HepG2 (cell line): ENCODE results near the gene YPEL5. TPM values are rescaled to one million over a fixed set of nuclear protein-coding genes. Genes with fewer than 3 reads are reported as not detected.

Experiments used
- ATAC-seq: fragments of 200-7000 bp; cut with Tn5 transposase; 3 replicates; pipeline ENCODE4 v1.9.1; 2020; ENCODE audit warnings: mild to moderate bottlenecking, moderate library complexity
- BruUV-seq: library from RNA; stranded (reverse); fragments of 400-500 nt; replicated peaks from 2 replicates; lab custom pipeline; 2021; lab: Mats Ljungman, UMichigan
- CTCF ChIA-PET: fragments of 300-600 bp; formaldehyde crosslinking; extraction: SDS; loops from one replicate; lab custom pipeline; 2021; ENCODE audit warnings: low total read pairs, inconsistent platforms, low intra/inter-chr PET ratio; lab: Yijun Ruan, JAX
- POLR2A ChIA-PET: fragments of 350-600 bp; sonication (Branson Sonifier 250); formaldehyde crosslinking; loops from one replicate; lab custom pipeline; 2020; ENCODE audit warnings: antibody characterized with exemption, inconsistent platforms; lab: Yijun Ruan, JAX
- DNase-seq: peaks from one replicate; pipeline ENCODE4 v3.0.0-alpha.2; 2015; ENCODE audit warnings: low spot score
- FAIRE-seq: peaks from 3 replicates; lab custom pipeline; 2011; peaks lifted over from hg19 to GRCh38; lab: Jason Lieb, UNC
- H2AFZ ChIP-seq: one replicate; pipeline ENCODE4 v1.6.1; 2011; ENCODE audit warnings: low read length, inconsistent platforms
- H3K27ac ChIP-seq: fragments of 300-600 bp; 3 replicates; pipeline ENCODE4 v1.8.0; 2011; ENCODE audit warnings: mixed run types, mild to moderate bottlenecking, mixed read lengths, low read length, inconsistent platforms; ENCODE audit not compliant: insufficient read depth; ENCODE audit errors: extremely low read length
- H3K27me3 ChIP-seq, 2 experiments: fragments of 200-600 bp in 1 of 2; 2 replicates in 1 of 2; 3 replicates in 1 of 2; pipeline versions ENCODE4 v1.6.0 to v1.8.0; 2011; ENCODE audit warnings: low read length in 2 of 2, mild to moderate bottlenecking in 2 of 2, moderate library complexity in 2 of 2, inconsistent platforms in 1 of 2; ENCODE audit not compliant: insufficient read depth in 2 of 2, control insufficient read depth in 1 of 2
- H3K36me3 ChIP-seq, 2 experiments: fragments of 200-600 bp in 1 of 2; replicated peaks in 1 of 2; 2 replicates in 1 of 2; 3 replicates in 1 of 2; pipeline versions ENCODE4 v1.5.1 to v1.8.0; 2011; ENCODE audit warnings: low read length in 2 of 2, inconsistent platforms in 1 of 2; ENCODE audit not compliant: insufficient read depth in 2 of 2, control insufficient read depth in 1 of 2
- H3K4me1 ChIP-seq: 2 replicates; pipeline ENCODE4 v1.5.1; 2012; ENCODE audit warnings: low read length, inconsistent platforms; ENCODE audit not compliant: insufficient read depth
- H3K4me2 ChIP-seq: 2 replicates; pipeline ENCODE4 v1.6.0; 2011; ENCODE audit warnings: low read depth, low read length, inconsistent platforms
- H3K4me3 ChIP-seq, 3 experiments: fragments of 200-600 bp in 1 of 3; sonication (generic), shearing (Covaris generic) in 1 of 3; replicated peaks in 1 of 3; 2 replicates each; pipeline ENCODE4 v1.5.1; 2011 to 2016; ENCODE audit warnings: low read length in 3 of 3, inconsistent platforms in 2 of 3, low read depth in 2 of 3, mild to moderate bottlenecking in 2 of 3, control low read depth in 1 of 3, mixed read lengths in 1 of 3; ENCODE audit not compliant: insufficient read depth in 1 of 3
- H3K79me2 ChIP-seq: one replicate; pipeline ENCODE4 v1.6.1; 2011; ENCODE audit warnings: low read length, inconsistent platforms; ENCODE audit not compliant: insufficient read depth
- H3K9ac ChIP-seq: 2 replicates; pipeline ENCODE4 v1.6.0; 2011; ENCODE audit warnings: mild to moderate bottlenecking, low read depth, low read length, inconsistent platforms; ENCODE audit not compliant: insufficient read depth
- H3K9me3 ChIP-seq: 2 replicates; pipeline ENCODE4 v1.5.1; 2012; ENCODE audit warnings: mild to moderate bottlenecking, low read length
- H4K20me1 ChIP-seq: 2 replicates; pipeline ENCODE4 v1.6.0; 2011; ENCODE audit warnings: inconsistent platforms, mild to moderate bottlenecking, low read length, moderate library complexity; ENCODE audit not compliant: insufficient read depth
- CEBPB ChIP-seq: IDR thresholded peaks from 2 replicates; pipeline ENCODE4 v1.6.1; 2011; ENCODE audit warnings: low read depth, low read length, improper control_type of control experiment, borderline replicate concordance
- CENPT ChIP-seq: sonication (generic); formaldehyde crosslinking; IDR thresholded peaks from 2 replicates; pipeline ENCODE4 v1.8.0; 2022; ENCODE audit warnings: low read depth, mild to moderate bottlenecking, moderate library complexity, missing genetic modification reagents
- PLRG1 ChIP-seq: fragments of 450-650 bp; conservative IDR thresholded peaks from 2 replicates; pipeline ENCODE4 v1.6.1; 2016
- SIN3B ChIP-seq: fragments of 150-350 bp; IDR thresholded peaks from 2 replicates; pipeline ENCODE4 v1.6.1; 2014; ENCODE audit warnings: low read length
- SOX13 ChIP-seq, 3 experiments: fragments of 450-650 bp in 1 of 3; sonication (generic) in 1 of 3; formaldehyde crosslinking in 1 of 3; IDR thresholded peaks in 2 of 3; conservative IDR thresholded peaks in 1 of 3; 2 replicates each; pipeline versions ENCODE4 v1.5.0 to v1.6.1; 2016 to 2020; ENCODE audit warnings: antibody characterized with exemption in 1 of 3, mild to moderate bottlenecking in 1 of 3, missing compliant biosample characterization in 1 of 3, missing genetic modification reagents in 1 of 3, moderate library complexity in 1 of 3
- ZBTB20 ChIP-seq: sonication (generic); formaldehyde crosslinking; IDR thresholded peaks from 2 replicates; pipeline ENCODE4 v1.8.1; 2023; ENCODE audit warnings: missing genetic modification reagents, low read depth, mild to moderate bottlenecking, borderline replicate concordance
- ZFYVE20 ChIP-seq: sonication (generic); formaldehyde crosslinking; IDR thresholded peaks from 2 replicates; pipeline ENCODE4 v1.8.0; 2023; ENCODE audit warnings: low read depth, mild to moderate bottlenecking, moderate library complexity, missing genetic modification reagents, borderline replicate concordance
- ZNF296 ChIP-seq: sonication (generic); formaldehyde crosslinking; conservative IDR thresholded peaks from 2 replicates; pipeline ENCODE4 v1.5.0; 2020; ENCODE audit warnings: mild to moderate bottlenecking, missing genetic modification reagents
- ZNF766 ChIP-seq: sonication (generic); formaldehyde crosslinking; IDR thresholded peaks from 2 replicates; pipeline ENCODE4 v1.5.0; 2020; ENCODE audit warnings: missing genetic modification reagents, borderline replicate concordance
- WGBS: methylation state at CpG from one replicate; pipeline ENCODE4 v1.1.6; 2017; ENCODE audit warnings: low lambda C conversion rate; 5-methylcytosine and 5-hydroxymethylcytosine counted together
- in situ Hi-C: cut with HindIII; loops from 2 replicates; pipeline ENCODE4 v1.10.0; 2017; ENCODE audit warnings: low pct_unique_long_range_greater_than_20kb; ENCODE audit not compliant: extremely low pct_ligation_motif_present
- intact Hi-C: fragments of 100-400 bp; cut with micrococcal nuclease; formaldehyde crosslinking; loops from one replicate; pipeline ENCODE4 v1.10.0; 2022; ENCODE audit not compliant: unreplicated experiment
- polyA plus RNA-seq, 8 experiments: library from polyadenylated mRNA; depleted of rRNA in 3 of 8; stranded (reverse) in 7 of 8; unstranded in 1 of 8; fragments of >200 nt; fragmentation: Illumina TruSeq in 4 of 8; extraction: Trizol in 4 of 8; gene quantifications; 2 replicates each; pipeline versions ENCODE4 v1.2.1 to v1.2.3, GENCODE V29; 2011 to 2016; ENCODE audit warnings: low read depth in 4 of 8, missing spikeins in 1 of 8, mixed read lengths in 1 of 8; ENCODE audit not compliant: insufficient read depth in 1 of 8
- total RNA-seq, 5 experiments: library from RNA; depleted of rRNA; stranded (reverse); fragments of >200 nt; fragmentation: Illumina TruSeq; extraction: Trizol; gene quantifications; 2 replicates each; pipeline ENCODE4 v1.2.3, GENCODE V29; 2016; ENCODE audit warnings: low read depth in 1 of 5
- TF ChIP-seq, protein P1 (sequence below): sonication (generic); formaldehyde crosslinking; IDR thresholded peaks from 2 replicates; pipeline ENCODE4 v1.4.0; 2020; ENCODE audit warnings: missing genetic modification reagents
- TF ChIP-seq, protein P2 (sequence below): sonication (generic); formaldehyde crosslinking; IDR thresholded peaks from 2 replicates; pipeline ENCODE4 v1.4.0; 2020; ENCODE audit warnings: missing genetic modification reagents
- TF ChIP-seq, protein P3 (sequence below): sonication (generic); formaldehyde crosslinking; IDR thresholded peaks from 2 replicates; pipeline ENCODE4 v1.8.0; 2022; ENCODE audit warnings: mild to moderate bottlenecking, missing genetic modification reagents
- TF ChIP-seq, protein P4 (sequence below): IDR thresholded peaks from 2 replicates; pipeline ENCODE4 v1.6.1; 2016

The YPEL5 gene
- total and polyA plus RNA-seq, 2 of the 13 experiments (the other 11 are each of a cell fraction or from before 2014, with no cell fraction given), result 12.7 to 49.7 TPM

DNA sequence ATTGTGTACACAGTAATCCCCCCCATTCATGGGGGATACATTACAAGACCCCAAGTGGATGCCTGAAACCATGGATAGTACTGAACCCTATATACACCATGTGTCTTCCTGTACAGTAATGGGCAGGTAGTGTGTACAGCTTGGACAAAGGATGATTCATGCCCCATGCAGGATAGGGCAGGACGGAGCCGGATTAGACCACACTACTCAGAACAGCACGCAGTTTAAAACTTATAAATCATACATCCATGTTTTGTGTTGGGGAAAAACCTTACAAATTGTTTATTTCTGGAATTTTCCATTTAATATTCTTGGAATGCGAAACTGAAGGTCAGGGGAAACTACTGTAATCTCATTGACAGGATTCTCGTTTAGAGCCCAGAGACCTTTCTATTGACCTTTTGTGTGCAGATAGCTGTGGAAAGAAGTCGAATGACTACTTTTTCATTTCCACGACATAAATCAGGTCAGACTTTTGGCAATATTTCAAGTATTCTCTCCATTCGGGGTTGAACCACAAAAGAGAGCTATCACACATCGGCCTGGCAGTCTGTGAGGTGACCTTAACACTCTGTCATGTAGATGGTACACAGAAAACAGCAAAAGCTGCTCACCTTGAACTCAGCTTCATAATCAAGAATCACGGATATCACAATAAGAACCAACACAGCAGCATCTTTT is 9.9 kb upstream of the YPEL5 start:
- intact Hi-C loops, result no loop called here
- ATAC-seq, result peak; percentile 60
- no TSS peak for BruUV-seq
- Histone ChIP-seq H3K9me3 (no peaks in the 10 kb centered on the region), H3K36me3 (no peaks in the 10 kb centered on the region), H3K27ac (no peak overlapping the region), H2AFZ (no peak overlapping the region), H3K27me3 (peaks cover 2 to 15% of the 10 kb centered on the region in 2 experiments; a peak in 3 of 5 replicates), H3K4me3 (no peak overlapping the region), H3K9ac (no peak overlapping the region), H3K4me1 (no peaks in the 10 kb centered on the region), H4K20me1 (no peaks in the 10 kb centered on the region), H3K79me2 (no peaks in the 10 kb centered on the region), H3K4me2 (no peak overlapping the region)
- no peak for DNase-seq
- ChIA-PET POLR2A (interaction anchor here (1.1 kb wide), 1 partner anchor 10 kb away, joined by 4 read pairs; the partner anchor contains the start of gene YPEL5), CTCF (no interaction called here)
- no peak for TF ChIP-seq PLRG1
- TF ChIP-seq ZNF766 (CRISPR knock-in tag), result no peak
- no peak for TF ChIP-seq CEBPB
- TF ChIP-seq, protein P1, sequence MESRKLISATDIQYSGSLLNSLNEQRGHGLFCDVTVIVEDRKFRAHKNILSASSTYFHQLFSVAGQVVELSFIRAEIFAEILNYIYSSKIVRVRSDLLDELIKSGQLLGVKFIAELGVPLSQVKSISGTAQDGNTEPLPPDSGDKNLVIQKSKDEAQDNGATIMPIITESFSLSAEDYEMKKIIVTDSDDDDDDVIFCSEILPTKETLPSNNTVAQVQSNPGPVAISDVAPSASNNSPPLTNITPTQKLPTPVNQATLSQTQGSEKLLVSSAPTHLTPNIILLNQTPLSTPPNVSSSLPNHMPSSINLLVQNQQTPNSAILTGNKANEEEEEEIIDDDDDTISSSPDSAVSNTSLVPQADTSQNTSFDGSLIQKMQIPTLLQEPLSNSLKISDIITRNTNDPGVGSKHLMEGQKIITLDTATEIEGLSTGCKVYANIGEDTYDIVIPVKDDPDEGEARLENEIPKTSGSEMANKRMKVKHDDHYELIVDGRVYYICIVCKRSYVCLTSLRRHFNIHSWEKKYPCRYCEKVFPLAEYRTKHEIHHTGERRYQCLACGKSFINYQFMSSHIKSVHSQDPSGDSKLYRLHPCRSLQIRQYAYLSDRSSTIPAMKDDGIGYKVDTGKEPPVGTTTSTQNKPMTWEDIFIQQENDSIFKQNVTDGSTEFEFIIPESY (CRISPR knock-in tag), result no peak
- TF ChIP-seq, protein P2, sequence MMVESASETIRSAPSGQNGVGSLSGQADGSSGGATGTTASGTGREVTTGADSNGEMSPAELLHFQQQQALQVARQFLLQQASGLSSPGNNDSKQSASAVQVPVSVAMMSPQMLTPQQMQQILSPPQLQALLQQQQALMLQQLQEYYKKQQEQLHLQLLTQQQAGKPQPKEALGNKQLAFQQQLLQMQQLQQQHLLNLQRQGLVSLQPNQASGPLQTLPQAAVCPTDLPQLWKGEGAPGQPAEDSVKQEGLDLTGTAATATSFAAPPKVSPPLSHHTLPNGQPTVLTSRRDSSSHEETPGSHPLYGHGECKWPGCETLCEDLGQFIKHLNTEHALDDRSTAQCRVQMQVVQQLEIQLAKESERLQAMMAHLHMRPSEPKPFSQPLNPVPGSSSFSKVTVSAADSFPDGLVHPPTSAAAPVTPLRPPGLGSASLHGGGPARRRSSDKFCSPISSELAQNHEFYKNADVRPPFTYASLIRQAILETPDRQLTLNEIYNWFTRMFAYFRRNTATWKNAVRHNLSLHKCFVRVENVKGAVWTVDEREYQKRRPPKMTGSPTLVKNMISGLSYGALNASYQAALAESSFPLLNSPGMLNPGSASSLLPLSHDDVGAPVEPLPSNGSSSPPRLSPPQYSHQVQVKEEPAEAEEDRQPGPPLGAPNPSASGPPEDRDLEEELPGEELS (CRISPR knock-in tag), result no peak
- TF ChIP-seq ZNF296 (CRISPR knock-in tag), result no peak
- no peak for TF ChIP-seq ZBTB20
- TF ChIP-seq, protein P3, sequence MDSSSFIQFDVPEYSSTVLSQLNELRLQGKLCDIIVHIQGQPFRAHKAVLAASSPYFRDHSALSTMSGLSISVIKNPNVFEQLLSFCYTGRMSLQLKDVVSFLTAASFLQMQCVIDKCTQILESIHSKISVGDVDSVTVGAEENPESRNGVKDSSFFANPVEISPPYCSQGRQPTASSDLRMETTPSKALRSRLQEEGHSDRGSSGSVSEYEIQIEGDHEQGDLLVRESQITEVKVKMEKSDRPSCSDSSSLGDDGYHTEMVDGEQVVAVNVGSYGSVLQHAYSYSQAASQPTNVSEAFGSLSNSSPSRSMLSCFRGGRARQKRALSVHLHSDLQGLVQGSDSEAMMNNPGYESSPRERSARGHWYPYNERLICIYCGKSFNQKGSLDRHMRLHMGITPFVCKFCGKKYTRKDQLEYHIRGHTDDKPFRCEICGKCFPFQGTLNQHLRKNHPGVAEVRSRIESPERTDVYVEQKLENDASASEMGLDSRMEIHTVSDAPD (CRISPR knock-in tag), result no peak
- no peak for TF ChIP-seq CENPT (CRISPR knock-in tag)
- TF ChIP-seq, protein P4, sequence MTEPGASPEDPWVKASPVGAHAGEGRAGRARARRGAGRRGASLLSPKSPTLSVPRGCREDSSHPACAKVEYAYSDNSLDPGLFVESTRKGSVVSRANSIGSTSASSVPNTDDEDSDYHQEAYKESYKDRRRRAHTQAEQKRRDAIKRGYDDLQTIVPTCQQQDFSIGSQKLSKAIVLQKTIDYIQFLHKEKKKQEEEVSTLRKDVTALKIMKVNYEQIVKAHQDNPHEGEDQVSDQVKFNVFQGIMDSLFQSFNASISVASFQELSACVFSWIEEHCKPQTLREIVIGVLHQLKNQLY (CRISPR knock-in tag), result no peak
- no peak for TF ChIP-seq ZFYVE20 (CRISPR knock-in tag)
- no peak for TF ChIP-seq SOX13 (IDR thresholded peaks at IDR 0.05)
- TF ChIP-seq SOX13 (CRISPR knock-in tag; conservative IDR thresholded peaks at IDR 0.05 in 1 of 2, IDR thresholded peaks at IDR 0.05 in 1 of 2), result no peak
- no peak for TF ChIP-seq SIN3B
- no peak for FAIRE-seq
- WGBS, result 13% methylated on average over 10 of the region's 10 CpGs
- in situ Hi-C loops, result no loop called here
